ENCODE measurements around the gene IGFBP2.

The IGFBP2 gene

DNA sequence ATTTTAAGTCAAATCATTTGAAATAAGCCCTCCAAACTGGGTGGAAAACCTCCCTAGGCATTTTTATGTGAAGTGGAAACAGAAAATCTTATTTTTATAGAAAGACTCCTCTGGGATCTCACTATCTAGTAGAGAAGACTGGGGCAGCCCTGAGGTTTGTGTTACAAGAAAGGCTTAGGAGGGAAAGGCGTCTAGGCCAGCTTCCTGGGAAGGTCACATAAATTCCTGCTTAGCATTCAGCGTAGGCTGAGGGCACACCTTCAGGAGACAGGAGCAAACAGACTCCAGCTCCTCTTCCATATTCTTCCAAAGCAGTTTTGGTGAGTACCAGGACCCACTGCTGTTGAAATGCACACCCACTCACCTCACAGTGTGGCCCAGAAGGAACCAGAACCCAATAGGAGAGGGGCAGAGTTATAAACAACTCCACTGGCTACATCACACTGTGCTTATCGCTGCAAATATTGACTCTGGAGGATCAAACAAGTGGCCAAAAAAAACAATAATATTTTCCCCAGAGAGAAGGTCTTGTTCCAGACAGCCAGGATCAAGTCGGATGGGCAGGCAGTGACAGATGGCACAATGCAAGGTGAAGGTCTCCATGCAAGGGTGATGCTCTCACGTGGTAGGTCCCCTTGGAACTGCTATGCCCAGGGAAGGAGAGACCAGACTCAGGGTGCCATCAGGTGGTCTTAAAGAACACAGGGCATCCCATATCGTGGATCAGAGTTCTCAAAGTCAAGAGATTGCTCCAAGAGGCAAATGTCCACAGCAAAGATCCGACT, 17.7 kb upstream of the IGFBP2 start:
- no peak for DNase-seq

DNA sequence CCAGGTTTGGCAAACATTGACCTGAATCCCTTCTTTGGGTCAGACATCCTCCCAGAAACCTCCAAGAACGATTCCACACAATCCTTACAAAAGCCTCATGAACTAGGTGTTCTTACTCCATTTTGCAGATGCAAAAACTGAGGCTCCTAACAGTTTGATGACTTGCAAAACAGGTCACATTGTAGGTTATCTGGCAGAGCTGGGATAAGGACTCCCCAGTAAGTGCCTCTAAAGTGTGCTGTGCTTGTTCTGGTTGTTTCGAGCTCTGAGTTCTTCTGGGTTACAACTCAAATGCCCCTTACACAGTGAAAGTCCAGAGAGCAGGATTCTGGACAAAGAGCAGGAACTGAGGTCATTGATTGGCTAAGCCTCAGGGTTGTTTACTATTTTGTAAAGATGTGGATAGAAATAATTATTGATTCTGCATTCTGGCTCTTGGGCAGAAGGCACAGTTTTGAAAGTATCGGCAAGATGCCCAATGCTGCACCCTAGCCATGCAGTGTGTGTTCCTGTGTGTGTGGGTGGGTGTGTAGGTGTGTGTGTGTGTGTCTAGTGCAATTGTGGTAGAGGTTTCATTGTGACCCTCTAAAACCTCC, 17.0 kb upstream of the IGFBP2 start:
- no peak for DNase-seq

DNA sequence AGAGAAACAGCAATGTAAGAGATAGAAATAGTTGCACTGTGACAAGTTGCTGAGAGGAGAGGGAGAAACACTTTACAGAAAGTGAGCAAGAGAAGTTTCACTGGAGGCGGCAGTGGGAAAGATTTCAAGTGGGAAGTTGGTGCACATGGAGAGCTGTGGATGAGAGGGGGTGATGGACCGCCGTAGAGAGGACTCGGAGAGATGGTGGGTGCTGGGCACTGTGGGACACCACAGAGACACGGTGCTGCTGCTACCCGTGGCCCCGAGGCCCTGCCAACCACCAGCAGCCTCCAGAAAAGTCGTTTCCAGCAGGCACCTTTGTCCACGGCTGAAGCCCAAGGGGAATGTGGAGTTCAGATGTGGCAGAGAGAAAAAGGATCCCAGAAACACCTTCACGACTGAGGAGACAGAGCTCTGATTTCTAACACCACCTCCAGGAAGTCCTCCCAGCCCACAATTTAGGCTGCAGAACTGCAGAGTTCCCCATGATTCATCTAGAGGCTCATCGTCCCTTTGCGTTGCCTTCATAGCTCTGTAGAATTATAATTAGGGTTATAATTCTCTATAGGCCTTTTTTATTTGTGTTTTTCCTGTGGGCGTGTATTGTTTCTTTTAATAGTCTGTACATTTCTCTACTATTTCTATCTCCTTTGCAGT, 15.9 kb upstream of the IGFBP2 start:
- DNase-seq = no peak

DNA sequence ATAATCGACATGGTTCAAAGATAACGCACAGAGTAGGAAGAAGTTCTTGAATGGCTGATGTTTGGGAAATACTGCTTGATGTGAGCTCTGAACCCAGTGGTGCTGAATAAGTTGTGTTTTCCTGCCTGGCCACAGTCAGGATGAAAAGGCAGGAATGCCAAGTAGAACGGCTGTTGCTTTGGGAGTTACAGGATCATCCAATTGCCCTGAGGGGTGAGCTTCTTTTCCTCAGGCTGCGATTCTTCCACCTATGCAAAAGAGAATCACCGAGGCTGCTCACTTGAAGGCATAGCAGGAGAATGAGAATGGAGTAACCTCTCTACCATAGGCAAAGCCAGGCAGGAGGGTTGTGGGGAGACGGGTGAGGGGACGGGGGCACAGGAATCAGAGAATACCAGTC, 14.4 kb upstream of the IGFBP2 start:
- DNase-seq = no peak

DNA sequence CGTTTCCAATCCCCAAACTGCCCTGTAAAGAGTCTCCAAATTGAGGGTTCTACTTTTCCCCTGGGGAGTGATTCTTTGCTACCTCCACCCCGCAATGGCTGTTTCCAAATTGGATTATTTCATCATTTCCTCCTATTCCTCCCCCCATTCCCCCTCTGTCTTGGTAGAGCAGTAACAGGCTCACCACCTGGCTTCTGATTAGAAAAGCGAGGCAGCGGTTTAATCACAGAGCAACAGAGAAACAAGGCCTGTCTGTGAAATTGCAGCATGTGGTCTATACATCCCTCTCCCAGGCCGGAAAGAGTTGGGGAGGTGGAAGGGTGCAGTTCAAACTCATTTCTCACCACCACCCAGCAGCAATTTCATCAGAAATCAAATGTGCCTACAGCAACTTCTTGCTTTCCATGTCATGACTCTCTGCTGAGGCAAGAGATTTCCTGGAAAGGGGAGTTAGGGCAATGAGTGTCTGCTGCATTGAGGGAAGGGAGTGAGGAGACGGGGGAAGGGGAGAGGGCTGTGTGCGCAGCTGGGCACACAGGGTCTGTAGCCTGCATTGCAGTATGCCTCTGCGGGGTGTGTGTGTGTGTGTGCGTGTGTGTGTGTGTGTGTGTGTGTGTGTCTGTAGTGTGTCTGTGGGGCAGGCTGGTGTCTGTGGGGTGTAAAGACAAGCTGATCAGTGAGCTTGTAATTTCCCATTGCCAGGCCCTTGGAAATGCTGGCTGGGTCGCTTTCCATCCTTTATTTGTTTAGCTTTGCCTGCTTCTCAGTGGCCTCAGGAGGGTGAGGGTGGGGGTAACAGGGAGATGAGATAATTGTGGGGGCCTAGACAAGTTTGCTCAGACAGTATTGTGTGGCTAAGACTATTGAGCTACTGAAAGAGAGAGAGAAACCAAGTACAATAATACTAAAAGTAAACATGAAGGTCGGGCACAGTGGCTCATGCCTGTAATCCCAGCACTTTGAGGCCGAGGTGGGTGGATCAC, 13.5 kb upstream of the IGFBP2 start:
- DNase-seq = no peak

DNA sequence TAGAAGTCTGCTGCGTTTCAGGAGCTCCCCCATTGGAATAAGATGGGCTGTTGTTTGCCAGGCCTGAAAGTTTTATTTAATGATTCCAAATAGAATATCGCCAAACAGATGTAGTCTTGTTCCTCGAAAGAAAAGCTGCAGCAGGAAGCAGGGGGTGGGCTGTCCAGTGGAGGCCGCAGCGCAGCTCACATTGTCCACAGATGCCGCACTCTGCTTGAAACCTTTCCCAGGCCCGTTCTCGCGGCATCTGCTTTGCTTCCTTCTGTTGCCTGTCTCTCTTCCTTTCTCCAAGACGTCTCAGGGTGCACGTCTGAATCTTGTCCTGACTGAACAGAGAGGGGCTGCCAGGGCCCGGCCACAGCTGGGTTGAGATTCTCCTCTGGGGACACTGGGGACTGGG, 12.4 kb upstream of the IGFBP2 start:
- DNase-seq = peak in 2 of 51 donors; percentile 4 to 7

DNA sequence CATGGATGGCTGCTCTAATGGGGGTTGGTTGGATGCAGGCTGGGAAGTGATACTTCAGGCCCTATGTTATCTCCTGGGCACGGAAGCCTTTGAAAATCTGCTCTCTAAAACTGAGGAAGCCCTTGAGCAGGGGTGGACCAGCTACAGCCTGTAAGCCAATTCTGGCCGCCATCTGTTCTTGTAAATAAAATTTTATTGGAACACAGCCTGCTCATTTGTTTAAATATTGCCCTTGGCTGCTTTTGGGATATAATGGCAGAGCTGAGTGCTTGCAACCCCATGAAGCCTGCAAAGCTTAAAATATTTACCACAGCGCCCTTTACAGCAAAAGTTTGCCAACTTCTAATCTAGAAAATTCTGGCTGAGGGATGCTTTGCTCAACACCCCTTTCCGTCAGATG, 11.9 kb upstream of the IGFBP2 start:
- DNase-seq = no peak

DNA sequence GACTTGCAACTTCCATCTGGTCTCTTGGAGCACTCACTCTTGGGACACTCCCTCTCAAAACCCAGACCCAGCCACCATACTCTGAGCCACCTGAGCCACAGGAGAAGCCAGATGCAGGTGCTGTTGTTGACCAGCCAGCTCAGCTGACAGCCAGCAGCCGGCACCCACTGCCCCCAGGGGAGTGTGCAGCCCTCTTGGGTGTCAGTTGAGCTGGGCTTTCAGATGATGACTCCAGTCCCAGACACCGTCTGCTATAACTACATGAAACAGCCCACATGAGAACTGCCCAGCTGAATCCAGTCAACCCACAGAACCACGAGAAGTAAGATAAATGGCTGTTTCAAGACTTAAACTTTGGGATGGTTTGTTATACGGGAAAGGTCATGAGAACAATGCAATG, 10.7 kb upstream of the IGFBP2 start:
- DNase-seq = no peak

DNA sequence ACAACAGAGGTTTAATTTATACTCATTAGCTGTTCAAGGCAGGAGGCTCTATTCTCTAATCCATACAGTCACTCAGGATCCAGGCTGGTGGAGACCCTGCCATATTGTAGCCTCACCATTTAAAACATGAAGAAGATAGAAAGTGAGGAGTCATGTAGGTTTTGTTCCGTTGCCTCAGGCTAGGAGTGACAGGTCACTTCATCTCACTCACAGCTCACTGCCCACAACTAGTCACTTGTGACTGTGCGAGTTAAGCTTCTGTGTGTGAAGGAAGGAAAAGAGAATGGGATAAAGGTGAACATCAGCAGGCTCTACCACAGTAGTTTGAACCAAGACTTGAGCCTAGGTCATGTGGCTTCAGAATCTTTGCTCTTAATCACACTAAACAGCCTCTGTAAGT, 9.0 kb upstream of the IGFBP2 start:
- DNase-seq = no peak

DNA sequence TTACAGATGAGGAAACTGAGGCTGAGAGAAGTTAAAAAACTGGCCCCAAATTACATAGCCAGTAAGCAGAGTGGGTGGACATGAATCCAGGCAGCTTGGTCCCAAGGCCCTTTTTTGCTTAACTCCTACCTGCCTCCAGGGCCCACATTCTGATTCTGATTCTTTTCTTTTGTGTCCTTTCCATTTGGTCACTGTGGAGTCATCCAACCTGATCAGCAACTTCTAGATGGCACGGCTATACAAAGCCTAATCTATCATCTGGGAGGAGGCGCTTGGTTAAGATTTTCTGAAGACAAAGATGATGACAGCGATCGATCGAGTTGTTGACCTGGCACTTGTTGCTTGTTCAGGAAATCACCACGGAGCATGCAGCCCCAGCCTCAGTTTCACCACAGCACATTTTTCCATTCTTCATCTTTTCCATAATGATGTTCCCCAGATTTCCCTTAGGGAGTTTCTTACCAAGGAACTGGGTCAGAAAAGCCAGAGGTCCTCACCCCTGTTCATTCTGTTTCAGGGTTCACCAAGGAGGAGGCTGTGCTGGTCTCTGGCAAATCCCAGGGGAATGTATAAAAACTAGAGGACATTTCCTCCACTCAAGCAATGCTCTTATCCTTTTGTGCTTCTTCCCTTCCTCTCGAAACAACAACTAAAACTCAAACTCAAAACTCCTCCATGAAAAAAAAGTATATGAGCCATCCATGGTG, 6.9 kb upstream of the IGFBP2 start:
- no peak for DNase-seq

DNA sequence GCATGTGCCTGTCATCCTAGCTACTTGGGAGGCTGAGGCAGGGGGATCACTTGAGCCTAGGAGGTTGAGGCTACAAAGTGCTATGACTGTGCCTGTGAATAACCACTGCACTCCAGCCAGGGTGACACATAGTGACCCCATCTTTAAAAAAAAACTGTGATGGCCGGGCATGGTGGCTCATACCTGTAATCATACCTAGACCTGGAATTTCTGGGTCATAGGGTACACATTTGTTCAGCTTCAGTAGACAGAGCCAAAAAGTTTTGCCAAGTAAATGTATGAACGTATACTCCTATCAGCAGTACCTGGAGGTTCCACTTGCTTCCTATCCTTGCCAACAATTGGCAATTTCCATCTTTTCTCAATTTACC, 6.4 kb upstream of the IGFBP2 start:
- DNase-seq = no peak

DNA sequence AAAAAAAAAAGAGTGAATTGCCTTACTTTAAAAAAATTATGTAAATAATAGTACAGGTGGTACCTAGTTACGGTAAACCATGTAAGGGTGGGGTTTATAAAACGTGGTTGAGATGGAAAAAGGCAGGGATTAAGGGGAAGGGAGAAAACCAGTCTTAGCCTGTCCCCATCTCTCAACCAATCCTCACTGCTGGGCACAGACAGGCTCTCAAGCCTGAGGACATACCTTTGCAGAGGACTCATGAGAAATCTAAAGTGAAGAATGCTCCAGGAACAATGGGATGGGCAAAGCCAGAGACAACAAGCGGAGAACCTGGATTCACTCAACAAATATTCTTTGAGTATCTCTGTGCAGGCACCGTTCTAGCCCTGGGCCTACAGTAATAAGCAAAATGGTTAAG, 3.4 kb upstream of the IGFBP2 start:
- no peak for DNase-seq

DNA sequence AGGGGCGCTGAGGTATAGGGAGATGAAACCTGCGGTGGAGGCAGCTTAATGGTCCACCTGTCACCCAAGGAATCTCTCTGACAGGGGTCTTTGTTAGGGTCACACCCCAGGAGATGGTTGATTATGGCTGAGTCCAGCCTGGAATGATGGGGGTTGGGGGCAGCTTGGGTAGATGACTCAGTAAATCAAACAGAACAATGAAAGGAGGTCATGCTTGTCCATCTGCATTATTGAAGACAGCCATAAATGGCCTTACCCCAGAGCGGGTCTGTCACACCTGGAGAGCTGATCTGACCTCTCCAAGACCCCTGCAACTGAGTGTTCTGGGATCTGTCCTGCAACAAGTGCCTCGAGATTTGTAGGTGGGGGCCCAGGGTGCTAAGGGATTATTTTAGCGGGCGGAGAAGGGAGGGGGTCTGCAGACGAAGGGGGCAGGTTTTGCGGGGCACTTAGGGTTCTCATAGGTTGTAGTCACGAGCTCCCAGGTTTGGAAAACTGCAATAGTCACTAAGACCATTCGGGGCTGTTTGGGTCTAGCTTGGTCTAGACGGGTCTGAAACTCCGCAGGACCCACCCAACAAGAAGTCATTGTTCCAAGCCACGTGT, 771 bp upstream of the IGFBP2 start:
- DNase-seq = no peak

DNA sequence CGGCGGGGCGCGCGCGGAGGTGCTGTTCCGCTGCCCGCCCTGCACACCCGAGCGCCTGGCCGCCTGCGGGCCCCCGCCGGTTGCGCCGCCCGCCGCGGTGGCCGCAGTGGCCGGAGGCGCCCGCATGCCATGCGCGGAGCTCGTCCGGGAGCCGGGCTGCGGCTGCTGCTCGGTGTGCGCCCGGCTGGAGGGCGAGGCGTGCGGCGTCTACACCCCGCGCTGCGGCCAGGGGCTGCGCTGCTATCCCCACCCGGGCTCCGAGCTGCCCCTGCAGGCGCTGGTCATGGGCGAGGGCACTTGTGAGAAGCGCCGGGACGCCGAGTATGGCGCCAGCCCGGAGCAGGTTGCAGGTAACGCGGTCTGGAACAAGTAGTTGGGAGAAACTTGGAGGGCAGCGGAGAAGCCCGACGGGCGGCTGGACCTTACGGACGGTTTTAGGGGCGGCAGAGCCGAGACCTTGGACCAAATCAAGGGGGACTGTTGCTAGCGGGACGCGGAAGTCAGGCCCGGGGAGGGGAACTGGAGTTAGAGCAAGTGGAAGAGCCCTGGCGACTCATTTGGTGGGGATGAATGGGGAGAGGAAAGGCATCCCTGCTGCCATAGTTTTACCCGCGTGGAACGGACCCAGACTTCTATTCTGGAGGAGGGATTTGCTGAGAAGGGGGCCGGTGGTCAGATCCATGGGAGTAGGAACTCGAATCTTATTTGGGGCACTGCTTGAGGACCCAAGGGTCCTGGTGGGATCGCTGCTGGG, 573 bp downstream of the IGFBP2 start:
- no peak for DNase-seq

DNA sequence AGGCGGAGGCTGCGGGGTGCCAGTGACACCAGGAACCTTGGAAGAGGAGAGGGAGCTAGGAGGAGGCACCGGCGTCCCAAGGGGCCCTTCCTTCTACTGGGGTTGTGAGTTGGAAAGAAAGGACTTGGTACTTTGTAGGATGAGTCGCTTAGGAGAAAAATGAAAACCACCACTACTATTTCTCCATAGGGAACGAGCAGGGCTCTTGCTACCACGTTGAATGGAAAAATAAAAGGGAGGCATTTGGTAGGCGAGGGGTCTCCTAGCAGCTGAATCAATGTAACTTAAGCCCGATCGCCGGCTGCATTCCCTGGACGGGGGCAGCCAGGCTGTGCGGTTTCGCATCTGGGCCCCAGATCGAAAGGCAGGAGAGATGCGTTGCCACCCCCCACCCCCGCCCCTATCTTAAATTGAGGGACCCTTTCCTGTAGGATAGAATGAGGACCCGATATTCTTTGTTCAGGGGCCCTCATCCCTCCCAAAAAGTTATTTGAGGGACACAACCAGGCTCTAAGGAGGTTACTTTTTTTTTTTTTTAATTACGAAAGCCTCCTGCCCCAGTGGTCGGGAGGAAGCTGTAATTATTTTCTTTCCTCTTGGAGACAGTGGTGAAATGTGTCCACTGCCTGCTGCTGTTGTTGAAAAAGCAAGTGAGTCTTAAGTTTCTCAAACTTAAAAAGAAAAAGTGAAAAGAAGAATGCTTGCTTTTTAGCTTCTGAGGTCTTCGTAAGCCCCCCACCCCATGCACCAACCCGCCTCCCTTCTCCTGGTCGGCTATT, 1.3 kb downstream of the IGFBP2 start:
- DNase-seq = no peak

DNA sequence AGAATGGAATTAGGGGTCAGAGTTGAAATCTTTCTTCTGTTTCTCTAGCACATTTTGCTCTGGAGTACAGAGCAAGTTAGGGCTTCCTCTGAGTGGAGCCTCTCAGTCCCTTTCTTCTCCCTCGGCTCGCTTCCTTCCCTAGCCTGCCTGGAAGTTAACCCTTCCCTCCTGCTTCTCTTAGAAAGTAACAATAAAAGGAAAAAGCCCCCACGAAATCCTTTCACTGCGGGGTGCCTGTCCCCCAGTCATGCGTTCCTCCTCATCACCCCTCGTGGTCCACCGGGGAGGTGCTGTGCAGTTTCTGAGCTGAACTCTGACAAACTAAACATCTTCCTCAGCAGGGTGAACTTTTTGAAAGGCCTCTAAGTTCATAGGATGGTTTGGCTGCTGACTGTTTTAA, 2.0 kb downstream of the IGFBP2 start:
- DNase-seq = no peak

DNA sequence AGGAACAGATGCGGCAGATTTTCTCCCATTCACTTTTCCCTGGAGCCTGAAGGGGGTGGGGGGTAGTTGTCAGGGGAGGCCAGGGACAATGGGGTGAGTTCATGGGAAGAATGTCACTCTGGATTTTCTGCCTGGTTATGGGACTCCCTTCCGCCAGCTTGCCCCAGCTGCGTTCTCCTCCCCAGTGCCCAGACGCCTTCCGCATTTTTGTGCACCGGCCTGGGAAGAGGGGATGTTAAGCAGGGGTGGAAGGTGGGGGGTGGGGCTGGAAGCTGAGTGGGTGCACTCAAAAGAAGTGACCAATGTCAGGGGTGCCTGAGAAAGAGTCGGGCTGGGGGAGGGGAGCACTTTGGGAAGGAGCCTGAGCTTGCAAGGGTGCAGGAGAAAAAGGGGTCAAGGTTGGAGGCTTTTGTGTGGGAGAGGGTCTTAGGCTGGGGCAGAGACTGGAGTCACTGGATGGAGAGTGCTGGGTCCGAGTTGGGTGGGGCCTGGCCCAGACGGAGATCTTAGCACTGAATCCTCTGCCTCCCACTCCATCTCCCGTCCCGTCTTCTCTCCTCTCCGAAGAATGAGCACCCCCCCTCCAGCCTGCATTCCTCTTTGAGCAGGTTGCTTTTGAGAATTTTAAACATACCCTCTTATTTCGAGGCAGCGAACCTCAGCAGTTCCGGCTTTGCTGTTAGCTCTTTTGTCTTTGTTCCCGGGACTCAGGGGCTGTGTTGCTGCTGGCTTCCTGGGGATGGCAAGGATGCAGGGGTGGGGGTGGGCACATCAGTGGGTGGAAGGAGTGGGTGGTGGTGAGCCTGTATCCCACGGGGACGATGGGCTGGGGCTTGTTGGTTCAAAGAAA, 2.7 kb downstream of the IGFBP2 start:
- DNase-seq = no peak
